ENCODE results near the gene OS9. TPM values are rescaled to one million over a fixed set of nuclear protein-coding genes. Genes with fewer than 3 reads are reported as not detected.

Gene OS9
- total and polyA plus RNA-seq, 2 of the 4 experiments (the other 2 are of a cell fraction): 159 to 272 TPM

- WGBS, 2 experiments (ENCODE audit: extremely low coverage in 2 of 2, insufficient read length in 1 of 2): 1% methylated on average over 39 of the region's 110 CpGs; no CpG with 5 or more reads in 1 of the 2 experiments
Observed at GRCh38 chr12:57737467-57738460, 43.8 kb downstream of the OS9 start.

More at GRCh38 chr12:57737467-57738460, 43.8 kb downstream of the OS9 start:
- Histone ChIP-seq H3K9me1 (ENCODE audit: insufficient read depth, low read length) (no peaks in the 10 kb centered on the region), H4K91ac (ENCODE audit: insufficient read depth, low read depth, low read length) (no peak overlapping the region), H2BK15ac (ENCODE audit: low read depth, low read length) (no peak overlapping the region), H2AK5ac (ENCODE audit: low read depth, low read length) (no peak overlapping the region), H3K36me3 (ENCODE audit: control insufficient read depth, insufficient read depth, low read length) (no peaks in the 10 kb centered on the region), H3K79me1 (ENCODE audit: low read depth in 1 of 2, low read length in 2 of 2) (no peaks in the 10 kb centered on the region), H3K9me3 (ENCODE audit: control insufficient read depth, insufficient read depth, low read length) (peaks cover 2% of the 10 kb centered on the region; the same call in 1 of the 2 replicates), H3K23ac (ENCODE audit: low read depth, low read length) (no peak overlapping the region), H2AK9ac (replicated peaks; ENCODE audit: low read depth, low read length, poor library complexity) (no peak overlapping the region), H3K4me1 (ENCODE audit: control insufficient read depth, insufficient read depth, low read length) (0 out of 2 replicates have a peak, but pooled peaks cover 3% of the 10 kb centered on the region), H2BK120ac (ENCODE audit: low read depth, low read length) (no peak overlapping the region), H3K56ac (ENCODE audit: extremely low read depth, insufficient read depth, low read length) (no peak overlapping the region), H4K8ac (ENCODE audit: low read depth in 2 of 2, low read length in 2 of 2) (no peak overlapping the region), H2BK5ac (ENCODE audit: low read depth, low read length, poor library complexity, severe bottlenecking) (no peak overlapping the region), H3K9ac (ENCODE audit: low read depth, low read length) (no peak overlapping the region), H4K5ac (ENCODE audit: low read depth, low read length) (no peak overlapping the region), H3K4ac (ENCODE audit: low read depth, low read length) (no peak overlapping the region), H3K27me3 (ENCODE audit: control insufficient read depth, insufficient read depth, low read length) (peaks cover 89% of the 10 kb centered on the region), H3K18ac (ENCODE audit: low read depth, low read length) (no peak overlapping the region), H2AFZ (replicated peaks; ENCODE audit: low read length, poor library complexity) (peak overlapping the region; percentile 79), H3K27ac (ENCODE audit: insufficient read depth, low read length) (no peak overlapping the region), H2BK20ac (ENCODE audit: low read depth, low read length) (no peak overlapping the region), H4K20me1 (ENCODE audit: insufficient read depth, low read length) (0 out of 2 replicates have a peak, but pooled peaks cover 8% of the 10 kb centered on the region), H3K4me3 (ENCODE audit: insufficient read depth, low read depth, low read length) (peak overlapping the region; percentile 31), H3K14ac (replicated peaks; ENCODE audit: low read depth, low read length) (no peak overlapping the region), H3K4me2 (ENCODE audit: low read depth, low read length) (peak overlapping the region; percentile 73)
- CTCF ChIA-PET: interaction anchor here (1.0 to 1.2 kb wide), 3 partner anchors 12 to 154 kb away, joined by 3 read pairs; no protein-coding TSS in a partner anchor
- TF ChIP-seq CEBPB (IDR thresholded peaks at IDR 0.05; ENCODE audit: low read depth, low read length) (no peak), CTCF (conservative IDR thresholded peaks at IDR 0.05; ENCODE audit: low read depth, low read length) (peak; percentile 35; the same call in 1 of the 2 replicates)
- ATAC-seq (ENCODE audit: low read depth) (peak; percentile 38), DNase-seq (peak; percentile 7)
- dilution Hi-C loops (cut with HindIII; ENCODE audit: low sequenced_read_pairs, unreplicated experiment): no loop called here
- no TSS peak for BruUV-seq (replicated peaks)
- POLR2A ChIA-PET (ENCODE audit: unreplicated experiment): no interaction called here
- intact Hi-C loops (cut with micrococcal nuclease): loop anchor here (5.0 kb wide), 1 partner anchor 155 kb away; no protein-coding TSS in a partner anchor
- in situ Hi-C loops (cut with MboI; ENCODE audit: low sequenced_read_pairs): loop anchor here (10.0 kb wide), 1 partner anchor 153 kb away; no protein-coding TSS in a partner anchor

All from IMR-90 (cell line).